PC-3 (cell line): ENCODE data around the gene RNF222.

Experiments used
- EZH2 ChIP-seq: fragments of 300-600 bp; sonication (generic); IDR thresholded peaks from one replicate; pipeline ENCODE4 v1.6.1; 2017; ENCODE audit warnings: antibody characterized with exemption, mild to moderate bottlenecking, low read length; ENCODE audit not compliant: unreplicated experiment
- EZH2phosphoT487 ChIP-seq: fragments of 300-600 bp; sonication (generic); IDR thresholded peaks from 2 replicates; pipeline ENCODE4 v1.6.1; 2018; ENCODE audit warnings: mild to moderate bottlenecking, antibody characterized with exemption, low read length, borderline replicate concordance
- TF ChIP-seq, protein P1 (sequence below): fragments of 300-600 bp; sonication (generic); conservative IDR thresholded peaks from 2 replicates; pipeline ENCODE4 v1.5.1; 2017; ENCODE audit warnings: antibody characterized with exemption, low read depth, mild to moderate bottlenecking, low read length

DNA sequence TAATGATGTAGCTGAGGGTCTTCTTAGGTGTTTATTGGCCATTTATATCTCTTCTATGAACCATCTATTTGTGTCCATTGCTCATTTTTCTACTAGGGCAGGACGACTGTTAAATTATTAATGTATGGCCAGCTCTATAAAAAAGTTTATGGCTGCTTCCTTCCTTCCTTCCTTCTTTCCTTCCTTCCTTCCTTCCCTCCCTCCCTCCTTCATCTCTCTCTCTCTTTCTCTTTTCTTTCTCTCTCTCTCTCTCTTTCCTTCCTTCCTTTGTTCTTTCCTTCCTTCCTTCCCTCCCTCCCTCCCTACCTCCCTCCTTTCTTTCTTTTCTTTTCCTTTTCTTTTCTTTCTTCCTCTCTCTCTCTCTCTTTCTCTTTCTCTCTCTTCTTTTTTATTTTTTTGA lies 20.8 kb upstream of the RNF222 start:
- TF ChIP-seq, protein P1, sequence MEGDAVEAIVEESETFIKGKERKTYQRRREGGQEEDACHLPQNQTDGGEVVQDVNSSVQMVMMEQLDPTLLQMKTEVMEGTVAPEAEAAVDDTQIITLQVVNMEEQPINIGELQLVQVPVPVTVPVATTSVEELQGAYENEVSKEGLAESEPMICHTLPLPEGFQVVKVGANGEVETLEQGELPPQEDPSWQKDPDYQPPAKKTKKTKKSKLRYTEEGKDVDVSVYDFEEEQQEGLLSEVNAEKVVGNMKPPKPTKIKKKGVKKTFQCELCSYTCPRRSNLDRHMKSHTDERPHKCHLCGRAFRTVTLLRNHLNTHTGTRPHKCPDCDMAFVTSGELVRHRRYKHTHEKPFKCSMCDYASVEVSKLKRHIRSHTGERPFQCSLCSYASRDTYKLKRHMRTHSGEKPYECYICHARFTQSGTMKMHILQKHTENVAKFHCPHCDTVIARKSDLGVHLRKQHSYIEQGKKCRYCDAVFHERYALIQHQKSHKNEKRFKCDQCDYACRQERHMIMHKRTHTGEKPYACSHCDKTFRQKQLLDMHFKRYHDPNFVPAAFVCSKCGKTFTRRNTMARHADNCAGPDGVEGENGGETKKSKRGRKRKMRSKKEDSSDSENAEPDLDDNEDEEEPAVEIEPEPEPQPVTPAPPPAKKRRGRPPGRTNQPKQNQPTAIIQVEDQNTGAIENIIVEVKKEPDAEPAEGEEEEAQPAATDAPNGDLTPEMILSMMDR, result no peak
- TF ChIP-seq EZH2 (no peak), EZH2phosphoT487 (no peak)
